Stimulated activated naive CD8-positive, alpha-beta T cell treated with anti-CD3 and anti-CD28 coated beads, Interleukin-15, amount 100 ng/mL, for 72 hours (primary cell): ENCODE data around the gene KRT1.
A peak's percentile ranks its signal among the peaks of the same experiment; 100 is the strongest.

ENCODE experiments used
- ATAC-seq: fragments of 150-1000 bp; cut with Tn5 transposase; 2 replicates; pipeline ENCODE4 v1.10.0; 2021; ENCODE audit warnings: mild to moderate bottlenecking, moderate library complexity
- DNase-seq, 2 donors: peaks; one replicate each; pipeline ENCODE4 v3.0.0; 2021 to 2022
- H3K27ac Mint-ChIP-seq, 2 donors: one replicate each; pipeline ENCODE4 v1.8.0; 2022; ENCODE audit warnings: mild to moderate bottlenecking in 2 of 2, mixed read lengths in 2 of 2, moderate library complexity in 2 of 2
- H3K27me3 Mint-ChIP-seq: one replicate; pipeline ENCODE4 v1.8.0; 2022; ENCODE audit warnings: mixed read lengths
- H3K4me1 Mint-ChIP-seq: one replicate; pipeline ENCODE4 v1.8.0; 2022; ENCODE audit warnings: mild to moderate bottlenecking, mixed read lengths
- H3K4me3 Mint-ChIP-seq, 2 donors: one replicate each; pipeline ENCODE4 v1.8.0; 2022; ENCODE audit warnings: mild to moderate bottlenecking in 2 of 2, mixed read lengths in 2 of 2, moderate library complexity in 1 of 2
- H3K9me3 Mint-ChIP-seq, 2 donors: one replicate each; pipeline ENCODE4 v1.8.0; 2022; ENCODE audit warnings: mixed read lengths in 2 of 2

KRT1 gene

DNA sequence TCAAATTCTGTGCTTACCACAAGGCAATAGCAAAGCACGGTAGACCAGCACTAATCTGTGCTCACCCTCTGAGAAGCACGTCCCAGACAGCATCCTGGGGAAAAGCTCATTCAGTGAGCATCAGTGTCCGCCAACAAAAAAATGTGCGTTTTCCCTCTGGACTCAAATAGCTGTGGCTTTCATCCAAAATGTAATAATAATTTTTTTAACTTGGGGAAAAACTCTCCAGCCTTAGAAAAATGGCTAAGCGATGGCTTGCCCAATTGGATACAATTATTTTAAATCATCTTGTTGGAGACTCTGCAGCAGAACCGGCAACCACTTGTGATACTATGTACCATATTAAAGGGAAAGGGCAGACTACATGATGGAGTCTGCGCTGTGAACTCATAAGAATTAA, 24.3 kb upstream of the KRT1 start:
- Mint-ChIP-seq H3K4me1 (peaks cover 13% of the 10 kb centered on the region), H3K27ac (no peak overlapping the region), H3K27me3 (no peaks in the 10 kb centered on the region), H3K4me3 (no peak overlapping the region), H3K9me3 (no peaks in the 10 kb centered on the region)
- no peak for ATAC-seq
- DNase-seq, result no peak

DNA sequence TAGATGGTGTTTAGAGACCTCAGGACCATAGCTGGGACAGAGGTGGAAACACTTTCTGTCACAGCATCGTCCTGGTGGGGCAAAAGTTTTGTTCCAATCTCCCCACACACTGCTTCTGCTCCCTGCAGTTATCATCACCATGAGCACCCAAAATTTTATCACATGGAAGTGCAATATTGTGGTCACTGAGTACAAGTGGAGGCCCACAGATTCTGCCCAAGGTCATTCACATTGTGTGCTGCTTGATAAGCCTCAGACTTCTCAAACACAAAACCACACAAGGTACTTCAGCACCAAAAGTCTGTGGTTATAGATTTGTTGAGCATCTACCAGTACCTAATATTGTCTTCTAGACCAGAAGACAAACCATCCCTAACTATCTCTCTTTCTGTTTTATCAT, 23.7 kb upstream of the KRT1 start:
- no peak for DNase-seq
- Mint-ChIP-seq H3K27ac (peak overlapping the region in 1 of 2 donors; percentile 42), H3K4me1 (peaks cover 13% of the 10 kb centered on the region), H3K4me3 (no peak overlapping the region), H3K27me3 (no peaks in the 10 kb centered on the region), H3K9me3 (no peaks in the 10 kb centered on the region)
- no peak for ATAC-seq

DNA sequence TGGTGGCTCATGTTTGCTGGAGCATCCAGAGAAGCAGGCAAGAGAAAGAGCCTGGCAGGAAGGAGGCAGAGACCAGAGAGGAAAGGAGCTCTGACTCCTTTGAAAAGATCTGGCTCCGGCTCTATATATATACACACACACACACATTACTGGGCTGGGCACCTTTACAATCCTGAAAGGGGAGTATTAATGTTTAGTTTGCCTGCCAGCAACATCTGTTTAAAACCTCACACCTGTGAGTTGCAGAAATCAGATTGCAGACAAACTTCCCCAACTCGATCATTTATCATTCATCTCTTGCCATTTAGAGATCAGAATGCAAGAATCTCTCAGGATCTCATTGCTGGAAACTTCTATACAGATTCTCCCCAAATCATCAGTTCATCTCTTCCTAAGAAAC, 23.2 kb upstream of the KRT1 start, which contains the start of gene KRT77:
TSS of gene KRT77 (minus strand) at position 101 of the 400 bp plus-strand sequence. CDS start at position 11, 90 bp downstream.
- no peak within 1 kb of the TSS for H3K4me3 Mint-ChIP-seq
- ATAC-seq (no peak), DNase-seq (no peak)
- H3K9me3 Mint-ChIP-seq, result no peaks in the 10 kb centered on the region
- H3K27me3 Mint-ChIP-seq, result no peaks in the 10 kb centered on the region
- H3K27ac Mint-ChIP-seq, result peak within 1 kb of the TSS in 1 of 2 donors; percentile 42
- H3K4me1 Mint-ChIP-seq, result peaks cover 12% of the 10 kb centered on the region

DNA sequence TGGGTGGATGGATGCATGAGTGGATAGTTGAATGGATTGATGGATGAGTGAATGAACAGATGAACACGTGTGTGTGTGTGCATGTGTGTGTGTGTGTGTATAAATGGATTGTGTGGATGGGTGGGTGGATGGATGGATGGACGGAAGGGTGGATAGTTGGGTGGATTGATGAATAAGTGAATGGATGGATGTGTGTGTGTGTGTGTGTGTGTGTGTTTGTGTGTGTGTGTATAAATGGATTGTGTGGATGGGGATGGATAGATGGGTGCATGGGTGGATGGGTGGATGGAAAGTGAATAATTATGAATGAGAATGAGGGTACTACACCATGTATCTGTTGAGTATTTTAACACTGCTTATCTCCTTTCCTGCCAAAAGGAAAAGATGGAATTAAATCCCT, 22.1 kb upstream of the KRT1 start:
- ATAC-seq (no peak), DNase-seq (no peak)
- Mint-ChIP-seq H3K9me3 (no peaks in the 10 kb centered on the region), H3K27ac (no peak overlapping the region), H3K27me3 (no peaks in the 10 kb centered on the region), H3K4me3 (no peak overlapping the region), H3K4me1 (peaks cover 1% of the 10 kb centered on the region)

DNA sequence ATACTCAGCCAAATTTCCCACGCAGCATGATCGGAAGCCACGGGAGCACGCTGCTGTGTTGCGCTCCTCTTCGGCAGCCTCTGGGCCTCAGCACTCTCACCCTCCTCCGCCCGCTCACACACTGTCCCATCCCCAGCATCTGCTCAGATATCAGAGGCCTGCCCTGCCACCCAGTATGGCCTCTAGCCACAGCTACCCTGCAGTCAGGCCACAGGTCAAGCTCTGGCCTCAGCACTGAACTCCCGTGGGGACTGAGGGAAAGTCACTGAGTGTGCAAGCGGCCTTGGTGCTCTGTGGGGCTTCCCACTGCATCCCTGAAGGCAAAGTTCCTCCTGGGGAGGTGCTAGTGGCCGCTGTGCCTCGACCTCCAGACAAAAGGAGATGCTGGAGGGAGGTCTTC, 21.1 kb upstream of the KRT1 start:
- no peak overlapping the region for H3K4me3 Mint-ChIP-seq
- H3K27me3 Mint-ChIP-seq, result no peaks in the 10 kb centered on the region
- no peaks in the 10 kb centered on the region for H3K4me1 Mint-ChIP-seq
- DNase-seq (no peak), ATAC-seq (no peak)
- no peaks in the 10 kb centered on the region for H3K9me3 Mint-ChIP-seq
- no peak overlapping the region for H3K27ac Mint-ChIP-seq

DNA sequence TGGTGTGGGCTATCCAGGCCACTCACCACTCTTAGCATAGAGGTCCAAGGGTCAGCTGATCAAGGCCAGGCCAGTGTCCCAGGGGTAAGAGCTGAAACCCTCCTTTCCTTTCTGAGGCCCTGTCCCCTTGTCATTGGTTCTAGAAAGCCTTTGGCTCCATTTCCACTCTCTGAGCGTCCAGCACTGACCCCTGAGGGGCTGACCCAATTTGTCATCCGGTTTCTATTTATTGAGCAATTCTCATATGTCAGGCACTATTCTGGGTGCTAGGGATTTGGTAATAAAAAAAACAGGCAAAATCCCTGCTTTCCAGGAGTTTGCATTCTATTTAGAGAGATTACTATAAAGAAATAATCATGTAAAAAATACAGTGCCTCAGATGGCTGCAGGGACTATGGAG, 19.8 kb upstream of the KRT1 start:
- H3K4me3 Mint-ChIP-seq, result no peak overlapping the region
- DNase-seq, result no peak
- H3K4me1 Mint-ChIP-seq, result no peaks in the 10 kb centered on the region
- no peaks in the 10 kb centered on the region for H3K27me3 Mint-ChIP-seq
- H3K27ac Mint-ChIP-seq, result peak overlapping the region in 1 of 2 donors; percentile 68
- no peaks in the 10 kb centered on the region for H3K9me3 Mint-ChIP-seq
- ATAC-seq, result no peak

DNA sequence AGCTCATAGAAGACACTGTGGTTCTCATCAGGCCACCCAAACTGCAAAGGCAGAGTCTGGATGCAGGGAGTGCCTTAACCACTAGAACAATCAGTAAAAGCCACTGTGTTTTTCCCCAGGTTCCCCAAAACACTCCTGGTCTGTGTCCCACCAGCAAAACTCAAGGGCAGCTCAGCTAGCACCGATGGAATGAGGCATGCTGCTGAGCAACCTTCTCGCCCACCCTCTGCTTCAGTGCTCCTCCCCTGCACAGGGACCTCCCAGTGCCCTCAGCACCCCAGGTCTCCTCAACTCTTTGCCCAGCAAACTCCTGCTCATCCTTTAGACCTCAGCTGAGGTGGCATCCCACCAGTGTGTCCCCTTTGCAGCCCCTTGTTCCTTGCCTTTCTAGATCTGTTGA, 19.2 kb upstream of the KRT1 start:
- Mint-ChIP-seq H3K27ac (no peak overlapping the region), H3K4me3 (no peak overlapping the region), H3K4me1 (no peaks in the 10 kb centered on the region), H3K9me3 (no peaks in the 10 kb centered on the region), H3K27me3 (no peaks in the 10 kb centered on the region)
- ATAC-seq (no peak), DNase-seq (no peak)

DNA sequence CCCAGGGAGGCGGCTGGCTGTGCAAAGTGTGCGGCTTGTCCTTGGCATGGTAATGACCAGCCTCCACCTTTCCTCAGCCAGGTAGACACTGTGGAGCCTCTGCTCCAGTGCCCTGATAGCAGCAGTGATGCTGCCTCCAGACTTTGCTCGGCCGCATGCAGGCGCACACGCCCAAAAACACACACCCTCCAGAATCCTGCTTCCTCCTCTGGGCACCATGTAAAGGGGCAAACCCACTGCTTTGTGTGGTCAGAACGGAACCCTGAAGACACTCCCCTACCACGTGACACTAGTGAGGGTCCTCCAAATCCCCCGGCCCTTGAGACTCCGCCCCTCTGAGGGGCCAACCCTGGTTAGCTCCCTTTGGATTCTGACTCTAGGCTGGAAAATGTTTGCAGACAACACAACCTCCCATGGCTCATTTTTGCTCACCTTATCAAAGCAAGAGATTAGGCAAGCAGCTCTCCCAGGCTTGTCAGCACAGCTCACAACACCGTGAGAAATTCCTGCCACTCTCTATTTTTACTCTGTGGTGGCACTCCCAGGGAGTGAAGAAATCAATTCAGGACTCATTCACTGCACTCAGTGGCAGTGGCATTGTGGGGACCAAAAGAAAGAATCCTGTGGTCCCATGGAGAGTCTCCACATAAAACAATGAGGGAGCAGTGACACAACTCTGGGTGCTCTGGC, 18.6 kb upstream of the KRT1 start:
- Mint-ChIP-seq H3K4me1 (no peaks in the 10 kb centered on the region), H3K27me3 (no peaks in the 10 kb centered on the region), H3K9me3 (no peaks in the 10 kb centered on the region), H3K27ac (no peak overlapping the region), H3K4me3 (no peak overlapping the region)
- DNase-seq (no peak), ATAC-seq (no peak)

DNA sequence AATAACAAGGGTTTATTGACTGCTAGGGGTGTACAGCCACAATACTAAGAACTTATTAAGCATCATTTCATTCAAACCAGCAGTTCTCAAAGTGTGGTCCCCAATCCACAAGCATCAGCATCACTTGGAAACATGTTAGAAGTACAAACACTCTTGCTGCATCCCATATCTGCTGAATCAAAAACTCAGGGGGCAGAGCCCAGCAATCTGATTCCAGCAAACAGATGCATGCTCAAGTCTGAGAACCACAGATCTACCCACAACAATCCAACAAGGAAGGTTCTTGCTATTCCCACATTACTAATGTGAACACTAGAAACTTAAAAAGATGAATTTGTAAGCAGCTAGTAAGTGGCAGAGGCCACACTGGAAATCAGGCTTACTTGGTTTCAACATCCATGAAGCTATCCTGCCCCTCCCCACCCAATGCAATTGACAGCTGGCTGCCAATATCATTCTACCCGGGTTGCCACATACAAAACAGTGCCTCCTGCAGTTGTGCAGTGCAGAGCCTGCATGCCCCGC, 16.9 kb upstream of the KRT1 start:
- H3K4me1 Mint-ChIP-seq, result peaks cover 5% of the 10 kb centered on the region
- peaks cover 6% of the 10 kb centered on the region for H3K27me3 Mint-ChIP-seq
- ATAC-seq, result no peak
- DNase-seq, result no peak
- H3K9me3 Mint-ChIP-seq, result no peaks in the 10 kb centered on the region
- no peak overlapping the region for H3K4me3 Mint-ChIP-seq
- H3K27ac Mint-ChIP-seq, result no peak overlapping the region

DNA sequence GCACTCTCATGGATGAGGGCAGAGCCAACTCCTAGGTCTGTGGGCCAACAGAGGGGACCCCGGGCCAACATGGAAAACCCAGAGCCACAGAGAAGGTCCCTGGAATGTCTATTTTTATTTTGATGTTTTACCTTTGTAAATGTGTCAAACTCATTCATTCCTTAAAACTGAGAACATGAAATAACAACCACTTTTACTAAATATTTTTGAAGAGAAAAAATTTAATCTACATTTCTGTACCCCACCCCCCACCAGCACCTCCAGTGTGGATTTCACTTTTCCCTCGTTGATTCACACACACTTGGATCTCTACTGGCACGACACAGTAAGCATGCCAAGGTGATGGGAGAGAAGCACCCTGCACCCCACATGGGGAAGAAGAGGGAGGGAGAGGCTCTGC, 16.4 kb upstream of the KRT1 start:
- Mint-ChIP-seq H3K4me1 (peaks cover 10% of the 10 kb centered on the region), H3K9me3 (no peaks in the 10 kb centered on the region), H3K27me3 (peaks cover 6% of the 10 kb centered on the region), H3K27ac (no peak overlapping the region), H3K4me3 (no peak overlapping the region)
- DNase-seq (no peak), ATAC-seq (no peak)

DNA sequence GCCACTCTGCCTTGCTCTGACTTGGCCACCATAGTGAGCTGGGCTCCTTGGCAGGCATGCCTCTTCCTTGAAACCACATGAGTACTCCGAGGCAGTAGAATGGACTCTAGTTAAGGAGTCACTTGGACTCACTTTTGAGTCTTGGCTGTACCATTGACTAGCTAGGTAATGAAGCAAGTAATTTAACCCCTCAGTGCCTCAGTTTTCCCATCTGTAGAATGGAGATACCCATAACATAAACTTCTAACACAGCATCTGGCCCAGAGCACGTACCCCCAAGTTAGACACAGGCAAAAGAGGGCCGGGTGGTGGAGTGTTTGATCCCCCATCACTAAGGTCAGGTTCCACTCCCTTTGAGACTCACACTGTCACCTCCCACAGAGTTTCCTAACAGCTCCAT, 14.8 kb upstream of the KRT1 start:
- no peak for DNase-seq
- no peak overlapping the region for H3K27ac Mint-ChIP-seq
- H3K27me3 Mint-ChIP-seq, result peaks cover 6% of the 10 kb centered on the region
- no peak overlapping the region for H3K4me3 Mint-ChIP-seq
- no peak for ATAC-seq
- no peaks in the 10 kb centered on the region for H3K9me3 Mint-ChIP-seq
- H3K4me1 Mint-ChIP-seq, result peaks cover 22% of the 10 kb centered on the region

DNA sequence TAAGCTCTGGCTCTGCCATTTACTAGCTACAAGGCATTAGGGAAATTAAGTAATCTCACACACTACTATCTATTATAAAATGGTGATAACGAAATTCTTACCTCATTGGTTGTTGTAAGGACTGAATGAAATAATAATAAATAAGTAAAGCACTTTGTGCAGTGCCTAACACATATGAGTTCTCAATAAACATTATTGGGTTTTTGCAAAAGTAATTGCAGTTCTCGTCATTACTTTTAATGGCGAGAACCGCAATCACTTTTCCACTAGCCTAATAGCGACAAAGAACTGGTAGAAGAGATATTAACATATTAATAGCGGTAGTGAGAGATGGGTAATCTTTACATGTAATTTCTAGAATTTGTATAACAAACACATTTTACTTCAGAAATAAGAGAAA, 13.9 kb upstream of the KRT1 start:
- Mint-ChIP-seq H3K4me3 (no peak overlapping the region), H3K9me3 (no peaks in the 10 kb centered on the region), H3K27me3 (peaks cover 6% of the 10 kb centered on the region)

DNA sequence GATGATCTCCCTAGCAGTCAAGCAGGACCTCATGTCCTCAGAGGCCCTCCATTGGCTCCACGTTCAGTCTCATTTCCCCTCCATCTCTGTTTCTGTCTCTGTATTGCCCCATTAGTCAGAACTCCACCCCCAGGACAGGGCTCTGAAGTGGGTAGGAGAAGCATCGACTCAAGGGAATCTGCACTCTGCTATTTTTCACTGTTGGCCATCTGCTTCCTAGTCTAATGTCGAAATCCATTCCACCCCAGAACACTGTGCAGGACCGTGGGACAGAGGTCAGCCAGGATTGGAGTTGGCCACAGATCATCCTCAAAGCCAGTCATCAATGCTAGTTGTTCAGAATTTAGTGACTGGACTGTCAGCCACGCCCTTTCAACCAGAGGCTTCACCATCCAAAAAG, 13.1 kb upstream of the KRT1 start:
- peaks cover 6% of the 10 kb centered on the region for H3K27me3 Mint-ChIP-seq
- H3K4me3 Mint-ChIP-seq, result no peak overlapping the region
- H3K4me1 Mint-ChIP-seq, result peaks cover 22% of the 10 kb centered on the region
- DNase-seq, result no peak
- no peaks in the 10 kb centered on the region for H3K9me3 Mint-ChIP-seq
- no peak overlapping the region for H3K27ac Mint-ChIP-seq
- ATAC-seq, result no peak

More for the DNA sequence above, 13.9 kb upstream of the KRT1 start:
- Mint-ChIP-seq H3K4me1 (peaks cover 22% of the 10 kb centered on the region), H3K27ac (no peak overlapping the region)
- ATAC-seq (no peak), DNase-seq (no peak)

DNA sequence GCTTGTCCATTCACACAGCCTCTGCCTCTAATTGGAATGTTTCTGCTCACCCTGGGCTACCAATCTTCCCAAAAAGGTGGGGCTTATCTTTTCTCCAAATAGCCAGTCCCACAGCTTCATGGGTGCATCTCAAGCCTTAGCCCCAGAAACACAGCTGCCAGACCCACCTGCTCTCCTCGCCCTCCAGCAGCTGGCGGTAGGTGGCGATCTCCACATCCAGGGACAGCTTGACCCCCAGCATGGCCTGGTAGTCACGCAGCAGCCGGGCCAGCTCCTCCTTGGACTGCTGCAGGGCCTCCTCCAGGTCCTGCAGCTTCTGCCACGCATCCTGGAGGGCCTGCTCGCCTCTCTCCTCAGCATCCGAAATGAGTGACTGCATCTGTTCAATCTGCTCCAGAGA, 12.0 kb upstream of the KRT1 start:
- ATAC-seq (no peak), DNase-seq (no peak)
- H3K27me3 Mint-ChIP-seq, result peaks cover 6% of the 10 kb centered on the region
- H3K9me3 Mint-ChIP-seq, result no peaks in the 10 kb centered on the region
- H3K4me3 Mint-ChIP-seq, result no peak overlapping the region
- peaks cover 22% of the 10 kb centered on the region for H3K4me1 Mint-ChIP-seq
- no peak overlapping the region for H3K27ac Mint-ChIP-seq

DNA sequence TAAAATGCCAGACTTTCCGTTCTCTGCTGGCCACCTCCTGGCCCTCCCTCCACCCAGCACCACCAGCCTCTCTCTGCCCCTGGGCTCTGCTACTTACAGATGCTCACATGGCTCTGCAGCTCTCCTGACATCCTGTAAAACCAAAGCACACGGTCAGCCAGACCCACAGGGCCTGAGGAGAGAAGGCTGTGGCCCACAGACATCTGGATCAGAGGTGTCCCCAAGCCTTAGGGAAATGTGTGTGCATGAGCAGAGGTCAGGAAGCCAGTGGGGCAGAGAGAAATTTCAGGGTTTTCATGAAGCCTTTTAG, 11.6 kb upstream of the KRT1 start:
- no peak for ATAC-seq
- H3K4me1 Mint-ChIP-seq, result peaks cover 22% of the 10 kb centered on the region
- H3K27ac Mint-ChIP-seq, result no peak overlapping the region
- H3K9me3 Mint-ChIP-seq, result no peaks in the 10 kb centered on the region
- H3K4me3 Mint-ChIP-seq, result peak overlapping the region in 1 of 2 donors; percentile 85
- peaks cover 6% of the 10 kb centered on the region for H3K27me3 Mint-ChIP-seq
- DNase-seq, result no peak

DNA sequence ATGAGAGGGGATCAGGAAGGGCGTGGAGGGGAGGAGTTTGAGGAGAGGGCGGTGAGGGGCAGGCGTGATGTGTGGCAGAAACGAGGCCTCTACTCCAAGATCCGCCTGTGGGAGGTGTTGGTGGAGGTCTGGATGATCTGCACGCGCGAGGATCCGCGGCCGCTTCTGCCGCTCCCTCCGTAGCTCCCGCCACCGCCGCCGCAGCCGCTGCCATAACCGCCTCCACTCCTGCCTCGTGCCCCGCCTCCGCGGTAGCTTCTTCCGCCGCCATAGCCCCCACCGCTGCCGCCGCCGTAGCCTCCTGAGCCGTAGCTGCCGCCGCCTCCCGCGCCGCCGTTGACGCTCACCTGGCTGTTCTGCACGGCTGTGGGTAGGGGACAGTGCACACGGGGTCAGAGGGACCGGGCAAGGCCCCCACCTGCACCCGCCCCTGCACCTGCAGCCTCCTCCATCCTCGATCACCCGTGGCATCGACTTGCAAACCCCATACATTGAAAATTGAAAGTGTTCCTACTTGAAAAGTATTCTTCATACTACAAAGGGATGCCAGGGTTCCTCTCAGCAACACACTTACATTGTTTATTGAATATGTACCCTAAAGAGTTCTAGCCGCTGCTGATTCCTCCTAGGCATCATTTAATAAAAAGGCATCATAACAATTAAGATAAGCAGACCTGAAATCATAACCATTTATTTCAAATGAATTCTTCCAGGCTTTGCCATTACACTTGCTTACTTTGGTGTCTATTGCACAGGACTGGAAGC, 11.1 kb upstream of the KRT1 start:
- no peaks in the 10 kb centered on the region for H3K9me3 Mint-ChIP-seq
- DNase-seq (peak; percentile 32 to 40), ATAC-seq (peak; percentile 74)
- peaks cover 6% of the 10 kb centered on the region for H3K27me3 Mint-ChIP-seq
- H3K4me3 Mint-ChIP-seq, result peak overlapping the region; percentile 75 to 85
- H3K27ac Mint-ChIP-seq, result peak overlapping the region; percentile 67 to 87
- peaks cover 22% of the 10 kb centered on the region for H3K4me1 Mint-ChIP-seq
